PC-3 (cell line): ENCODE data around the gene TMEM169.

Experiments
- CTCF ChIP-seq: fragments of 300-600 bp; sonication (generic); conservative IDR thresholded peaks from 2 replicates; pipeline ENCODE4 v1.5.1; 2017; ENCODE audit warnings: antibody characterized with exemption, low read depth, mild to moderate bottlenecking, low read length
- EZH2 ChIP-seq: fragments of 300-600 bp; sonication (generic); IDR thresholded peaks from one replicate; pipeline ENCODE4 v1.6.1; 2017; ENCODE audit warnings: antibody characterized with exemption, mild to moderate bottlenecking, low read length; ENCODE audit not compliant: unreplicated experiment

- TF ChIP-seq EZH2 = no peak
- no peak for TF ChIP-seq CTCF
Observed at GRCh38 chr2:216090369-216090786, 8.7 kb downstream of the TMEM169 start.
